ENCODE data around the gene SH3GL1. TPM values are rescaled to one million over a fixed set of nuclear protein-coding genes. Genes with fewer than 3 reads are reported as not detected.
A peak's percentile ranks its signal among the peaks of the same experiment; 100 is the strongest.

The SH3GL1 gene
- total and polyA plus RNA-seq, 11 donors: 14.4 to 43.6 (median 22.2) TPM

DNA sequence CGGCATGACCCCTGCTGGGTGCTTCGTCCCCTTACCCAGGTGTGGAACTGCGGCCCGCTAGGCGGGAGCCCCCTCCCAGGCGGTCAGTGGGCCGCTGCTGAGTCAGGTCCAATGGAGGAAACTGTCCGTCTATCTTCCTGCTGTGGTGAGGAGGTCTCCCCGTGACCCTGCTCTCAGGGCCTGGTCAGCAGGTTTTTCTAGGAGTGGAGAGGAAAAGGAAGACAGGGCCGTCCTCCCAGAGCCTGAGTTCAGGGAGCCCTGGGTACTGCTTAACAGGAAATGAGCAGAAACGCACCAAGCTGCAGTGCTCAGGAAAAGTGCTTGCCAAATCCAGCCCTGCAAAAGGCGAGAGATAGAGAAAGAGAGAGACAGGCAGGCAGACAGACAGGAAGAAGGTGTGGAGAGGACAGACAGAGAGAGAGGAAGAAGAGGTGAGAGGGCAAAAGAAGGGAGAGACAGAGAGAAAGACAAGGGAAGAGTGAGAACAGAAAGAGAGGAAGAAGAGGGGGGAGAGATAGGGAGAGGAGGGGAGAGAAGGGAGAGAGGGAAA is 10.3 kb downstream of the SH3GL1 start:
- peak overlapping the region; percentile 26 to 87 (median 78) for H3K27ac ChIP-seq
- H3K36me3 ChIP-seq: peaks cover 0 to 39% (median 6%) of the 10 kb centered on the region in 9 donors
- 36 to 49% (median 44%) methylated on average over 8 to 12 of the region's 12 CpGs for WGBS, 4 donors
- H3K27me3 ChIP-seq: no peaks in the 10 kb centered on the region
- H3K4me3 ChIP-seq: peak overlapping the region in 8 of 12 donors; percentile 0 to 36 (median 10)
- peaks cover 4 to 75% (median 69%) of the 10 kb centered on the region in 12 donors for H3K4me1 ChIP-seq
- ATAC-seq (peak; percentile 44 to 81 (median 64)), DNase-seq (peak; percentile 49 to 66 (median 60))
- H3K9me3 ChIP-seq: no peaks in the 10 kb centered on the region
- TF ChIP-seq, protein P1, sequence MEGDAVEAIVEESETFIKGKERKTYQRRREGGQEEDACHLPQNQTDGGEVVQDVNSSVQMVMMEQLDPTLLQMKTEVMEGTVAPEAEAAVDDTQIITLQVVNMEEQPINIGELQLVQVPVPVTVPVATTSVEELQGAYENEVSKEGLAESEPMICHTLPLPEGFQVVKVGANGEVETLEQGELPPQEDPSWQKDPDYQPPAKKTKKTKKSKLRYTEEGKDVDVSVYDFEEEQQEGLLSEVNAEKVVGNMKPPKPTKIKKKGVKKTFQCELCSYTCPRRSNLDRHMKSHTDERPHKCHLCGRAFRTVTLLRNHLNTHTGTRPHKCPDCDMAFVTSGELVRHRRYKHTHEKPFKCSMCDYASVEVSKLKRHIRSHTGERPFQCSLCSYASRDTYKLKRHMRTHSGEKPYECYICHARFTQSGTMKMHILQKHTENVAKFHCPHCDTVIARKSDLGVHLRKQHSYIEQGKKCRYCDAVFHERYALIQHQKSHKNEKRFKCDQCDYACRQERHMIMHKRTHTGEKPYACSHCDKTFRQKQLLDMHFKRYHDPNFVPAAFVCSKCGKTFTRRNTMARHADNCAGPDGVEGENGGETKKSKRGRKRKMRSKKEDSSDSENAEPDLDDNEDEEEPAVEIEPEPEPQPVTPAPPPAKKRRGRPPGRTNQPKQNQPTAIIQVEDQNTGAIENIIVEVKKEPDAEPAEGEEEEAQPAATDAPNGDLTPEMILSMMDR (IDR thresholded peaks at IDR 0.05): no peak
- TF ChIP-seq POLR2A (IDR thresholded peaks at IDR 0.05): no peak
- intact Hi-C loops (cut with DNase I): no loop called here

- Histone ChIP-seq H3K4me3 (peak overlapping the region in 4 of 12 donors; percentile 0 to 28 (median 5)), H3K27ac (peak overlapping the region; percentile 26 to 87 (median 78)), H3K9me3 (no peaks in the 10 kb centered on the region), H3K27me3 (no peaks in the 10 kb centered on the region), H3K36me3 (peaks cover 0 to 38% (median 2%) of the 10 kb centered on the region in 9 donors), H3K4me1 (peaks cover 4 to 70% (median 64%) of the 10 kb centered on the region in 12 donors)
- peak in 1 of 4 donors; percentile 39 for ATAC-seq
- intact Hi-C loops (cut with DNase I): no loop called here
- DNase-seq: peak in 1 of 5 donors; percentile 51
- TF ChIP-seq, protein P1 (IDR thresholded peaks at IDR 0.05): no peak
- no peak for TF ChIP-seq POLR2A (IDR thresholded peaks at IDR 0.05)
- WGBS, 4 donors: 45 to 65% (median 55%) methylated on average over 6 to 17 of the region's 17 CpGs
Observed at GRCh38 chr19:4389511-4390016, 10.8 kb downstream of the SH3GL1 start.

GRCh38 chr19:4389064-4389375 is 11.3 kb downstream of the SH3GL1 start:
- peaks cover 4 to 65% (median 59%) of the 10 kb centered on the region in 12 donors for H3K4me1 ChIP-seq
- no peaks in the 10 kb centered on the region for H3K27me3 ChIP-seq
- intact Hi-C loops (cut with DNase I): no loop called here
- TF ChIP-seq, protein P1 (IDR thresholded peaks at IDR 0.05): no peak
- TF ChIP-seq POLR2A (IDR thresholded peaks at IDR 0.05): no peak
- H3K4me3 ChIP-seq: no peak overlapping the region
- H3K36me3 ChIP-seq: peaks cover 0 to 42% (median 5%) of the 10 kb centered on the region in 9 donors
- H3K9me3 ChIP-seq: no peaks in the 10 kb centered on the region
- ATAC-seq: no peak
- no peak for DNase-seq
- H3K27ac ChIP-seq: peak overlapping the region in 9 of 12 donors; percentile 63 to 87 (median 78)
- 75 to 83% (median 77%) methylated on average over 9 of the region's 9 CpGs for WGBS, 4 donors

- H3K27me3 ChIP-seq: no peaks in the 10 kb centered on the region
- intact Hi-C loops (cut with DNase I): no loop called here
- no peaks in the 10 kb centered on the region for H3K9me3 ChIP-seq
- peak overlapping the region in 8 of 12 donors; percentile 9 to 87 (median 76) for H3K27ac ChIP-seq
- peaks cover 4 to 60% (median 54%) of the 10 kb centered on the region in 12 donors for H3K4me1 ChIP-seq
- peaks cover 0 to 47% (median 5%) of the 10 kb centered on the region in 9 donors for H3K36me3 ChIP-seq
- ATAC-seq (peak in 3 of 4 donors; percentile 27 to 44 (median 38)), DNase-seq (peak in 2 of 5 donors; percentile 55 to 65)
- no peak overlapping the region for H3K4me3 ChIP-seq
- 53 to 80% (median 67%) methylated on average over 9 to 16 of the region's 16 CpGs for WGBS, 4 donors
- TF ChIP-seq, protein P1 (IDR thresholded peaks at IDR 0.05): no peak
- TF ChIP-seq POLR2A (IDR thresholded peaks at IDR 0.05): no peak
Observed at GRCh38 chr19:4388337-4389063, 11.8 kb downstream of the SH3GL1 start.
